Stimulated activated CD4-positive, alpha-beta T cell treated with anti-CD3 and anti-CD28 coated beads, TNF-alpha, amount 100 ng/mL, for 48 hours (primary cell): Measurements from ENCODE around the gene TMEM87B.

Experiments used
- DNase-seq, 3 donors: peaks; one replicate each; pipeline ENCODE4 v3.0.0-alpha.2; 2020; ENCODE audit warnings: low read depth in 3 of 3

The TMEM87B gene

DNA sequence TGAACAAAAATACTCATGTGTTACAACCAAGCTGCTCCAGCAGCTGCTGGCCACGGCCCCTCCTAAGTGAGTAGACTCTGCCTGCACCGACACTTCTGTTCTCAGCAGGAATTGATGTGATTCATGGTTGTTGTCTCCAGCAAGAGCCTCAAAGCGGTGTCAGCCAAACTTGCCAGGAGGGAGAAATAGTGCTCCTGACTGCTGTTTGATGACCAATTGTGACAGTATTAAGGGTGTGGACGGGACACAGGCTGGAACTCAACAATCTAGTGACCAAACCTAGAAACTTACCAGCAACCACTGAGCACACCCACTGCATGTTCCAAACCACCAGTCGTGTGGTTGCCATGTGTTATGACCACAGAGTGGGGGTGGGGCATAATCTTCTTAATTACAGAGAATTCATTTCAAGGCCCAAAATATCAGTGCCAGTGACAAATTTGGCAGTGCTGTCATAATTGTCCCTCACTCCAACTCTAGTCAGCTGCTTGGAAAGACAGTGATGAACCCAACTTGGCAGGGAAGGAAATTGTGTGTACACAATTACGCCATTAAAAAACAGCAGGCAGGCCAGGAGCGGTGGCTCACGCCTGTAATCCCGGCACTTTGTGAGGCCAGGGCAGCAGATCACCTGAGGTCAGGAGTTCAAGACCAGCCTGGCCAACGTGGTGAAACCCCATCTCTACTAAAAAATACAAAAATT, 113.5 kb downstream of the TMEM87B start:
- DNase-seq = no peak
